IMR-90 (cell line): ENCODE data around the gene CNFN. TPM values are rescaled to one million over a fixed set of nuclear protein-coding genes. Genes with fewer than 3 reads are reported as not detected.

Source experiments
- ATAC-seq: fragments of 200-7000 bp; cut with Tn5 transposase; 2 replicates; pipeline ENCODE4 v1.9.1; 2020; ENCODE audit warnings: low read depth, mild to moderate bottlenecking, moderate library complexity
- BruUV-seq: library from RNA; stranded (reverse); fragments of 400-500 nt; replicated peaks from 2 replicates; lab custom pipeline; 2021; lab: Mats Ljungman, UMichigan
- CTCF ChIA-PET: fragments of 300-600 bp; formaldehyde crosslinking; extraction: SDS; loops from one replicate; lab custom pipeline; 2021; ENCODE audit warnings: antibody characterized with exemption; lab: Yijun Ruan, JAX
- POLR2A ChIA-PET: fragments of 300-600 bp; sonication (Branson Sonifier 250); formaldehyde crosslinking; loops from one replicate; lab custom pipeline; 2022; ENCODE audit warnings: antibody characterized with exemption; ENCODE audit not compliant: unreplicated experiment; lab: Charles Lee
- DNase-seq: peaks from one replicate; pipeline ENCODE4 v3.0.0; 2013
- H2AFZ ChIP-seq: replicated peaks from 2 replicates; pipeline ENCODE3; 2013; ENCODE audit warnings: low read length, mild to moderate bottlenecking; ENCODE audit not compliant: poor library complexity
- H2AK5ac ChIP-seq: 2 replicates; pipeline ENCODE4 v1.6.1; 2013; ENCODE audit warnings: low read depth, low read length, inconsistent platforms
- H2AK9ac ChIP-seq: replicated peaks from 2 replicates; pipeline ENCODE3; 2013; ENCODE audit warnings: mild to moderate bottlenecking, low read depth, low read length, moderate library complexity; ENCODE audit not compliant: poor library complexity
- H2BK120ac ChIP-seq: 2 replicates; pipeline ENCODE4 v1.6.1; 2013; ENCODE audit warnings: low read depth, low read length, inconsistent platforms
- H2BK15ac ChIP-seq: 3 replicates; pipeline ENCODE4 v1.6.1; 2013; ENCODE audit warnings: low read depth, low read length, inconsistent platforms
- H2BK20ac ChIP-seq: 2 replicates; pipeline ENCODE4 v1.6.1; 2013; ENCODE audit warnings: low read depth, mild to moderate bottlenecking, inconsistent platforms, low read length, moderate library complexity
- H2BK5ac ChIP-seq: 2 replicates; pipeline ENCODE4 v1.6.1; 2013; ENCODE audit warnings: mild to moderate bottlenecking, low read depth, low read length, inconsistent platforms; ENCODE audit not compliant: poor library complexity, severe bottlenecking
- H3K14ac ChIP-seq: replicated peaks from 2 replicates; pipeline ENCODE4 v1.6.1; 2013; ENCODE audit warnings: low read depth, low read length, inconsistent platforms
- H3K18ac ChIP-seq: 2 replicates; pipeline ENCODE4 v1.6.1; 2013; ENCODE audit warnings: low read depth, low read length, control low read depth
- H3K23ac ChIP-seq: 2 replicates; pipeline ENCODE4 v1.6.1; 2013; ENCODE audit warnings: low read depth, low read length, inconsistent platforms
- H3K27ac ChIP-seq: 2 replicates; pipeline ENCODE4 v1.5.1; 2013; ENCODE audit warnings: mild to moderate bottlenecking, control low read depth, low read length; ENCODE audit not compliant: insufficient read depth
- H3K27me3 ChIP-seq: 2 replicates; pipeline ENCODE4 v1.6.1; 2013; ENCODE audit warnings: low read length; ENCODE audit not compliant: control insufficient read depth, insufficient read depth
- H3K36me3 ChIP-seq: 2 replicates; pipeline ENCODE4 v1.6.1; 2013; ENCODE audit warnings: low read length, mixed read lengths; ENCODE audit not compliant: control insufficient read depth, insufficient read depth
- H3K4ac ChIP-seq: 2 replicates; pipeline ENCODE4 v1.6.1; 2013; ENCODE audit warnings: low read depth, low read length, inconsistent platforms
- H3K4me1 ChIP-seq: 2 replicates; pipeline ENCODE4 v1.6.1; 2013; ENCODE audit warnings: low read length, mixed read lengths; ENCODE audit not compliant: control insufficient read depth, insufficient read depth
- H3K4me2 ChIP-seq: 2 replicates; pipeline ENCODE4 v1.6.1; 2013; ENCODE audit warnings: low read depth, mild to moderate bottlenecking, control low read depth, low read length, moderate library complexity
- H3K4me3 ChIP-seq: 2 replicates; pipeline ENCODE4 v1.5.1; 2013; ENCODE audit warnings: low read depth, mild to moderate bottlenecking, control low read depth, low read length, moderate library complexity; ENCODE audit not compliant: insufficient read depth
- H3K56ac ChIP-seq: 2 replicates; pipeline ENCODE4 v1.6.1; 2013; ENCODE audit warnings: low read length, inconsistent platforms; ENCODE audit not compliant: insufficient read depth; ENCODE audit errors: extremely low read depth
- H3K79me1 ChIP-seq, 2 experiments: 2 replicates each; pipeline ENCODE4 v1.6.1; 2013; ENCODE audit warnings: low read length in 2 of 2, inconsistent platforms in 1 of 2, low read depth in 1 of 2
- H3K9ac ChIP-seq: 2 replicates; pipeline ENCODE4 v1.6.1; 2013; ENCODE audit warnings: low read depth, low read length, control low read depth
- H3K9me1 ChIP-seq: 2 replicates; pipeline ENCODE4 v1.6.1; 2013; ENCODE audit warnings: low read length, inconsistent platforms; ENCODE audit not compliant: insufficient read depth
- H3K9me3 ChIP-seq: 2 replicates; pipeline ENCODE4 v1.6.1; 2013; ENCODE audit warnings: low read length; ENCODE audit not compliant: control insufficient read depth, insufficient read depth
- H4K20me1 ChIP-seq: 2 replicates; pipeline ENCODE4 v1.6.1; 2013; ENCODE audit warnings: low read length, inconsistent platforms; ENCODE audit not compliant: insufficient read depth
- H4K5ac ChIP-seq: 2 replicates; pipeline ENCODE4 v1.6.1; 2013; ENCODE audit warnings: mild to moderate bottlenecking, low read depth, low read length, control low read depth
- H4K8ac ChIP-seq, 2 experiments: 2 replicates each; pipeline ENCODE4 v1.6.1; 2013; ENCODE audit warnings: low read depth in 2 of 2, low read length in 2 of 2, control low read depth in 1 of 2, inconsistent platforms in 1 of 2
- H4K91ac ChIP-seq: 2 replicates; pipeline ENCODE4 v1.6.1; 2013; ENCODE audit warnings: low read depth, low read length, inconsistent platforms; ENCODE audit not compliant: insufficient read depth
- BHLHE40 ChIP-seq: fragments of 150-350 bp; IDR thresholded peaks from 2 replicates; pipeline ENCODE4 v1.6.1; 2016; ENCODE audit warnings: mild to moderate bottlenecking, low read depth, low read length
- CEBPB ChIP-seq: IDR thresholded peaks from 2 replicates; pipeline ENCODE4 v1.6.1; 2012; ENCODE audit warnings: low read depth, low read length, improper control_type of control experiment
- CHD1 ChIP-seq: IDR thresholded peaks from 2 replicates; pipeline ENCODE4 v1.6.1; 2012; ENCODE audit warnings: low read depth, low read length, improper control_type of control experiment
- CTCF ChIP-seq: conservative IDR thresholded peaks from 2 replicates; pipeline ENCODE4 v1.5.1; 2012; ENCODE audit warnings: mild to moderate bottlenecking, low read depth, low read length, improper control_type of control experiment
- ELK1 ChIP-seq: fragments of 150-350 bp; IDR thresholded peaks from 2 replicates; pipeline ENCODE4 v1.6.1; 2016; ENCODE audit warnings: low read depth, mild to moderate bottlenecking, low read length, moderate library complexity, borderline replicate concordance
- FOS ChIP-seq: fragments of 150-350 bp; IDR thresholded peaks from 2 replicates; pipeline ENCODE4 v1.6.1; 2016; ENCODE audit warnings: low read depth, low read length
- MAFK ChIP-seq: IDR thresholded peaks from 2 replicates; pipeline ENCODE4 v1.6.1; 2012; ENCODE audit warnings: low read depth, low read length, improper control_type of control experiment
- MAZ ChIP-seq: IDR thresholded peaks from 2 replicates; pipeline ENCODE4 v1.6.1; 2012; ENCODE audit warnings: low read depth, mild to moderate bottlenecking, low read length, improper control_type of control experiment, moderate library complexity, borderline replicate concordance
- MXI1 ChIP-seq: IDR thresholded peaks from 2 replicates; pipeline ENCODE4 v1.6.1; 2012; ENCODE audit warnings: low read depth, mild to moderate bottlenecking, low read length, moderate library complexity, borderline replicate concordance
- NFE2L2 ChIP-seq: fragments of 150-350 bp; IDR thresholded peaks from 2 replicates; pipeline ENCODE4 v1.6.1; 2016; ENCODE audit warnings: low read depth, mild to moderate bottlenecking, low read length
- POLR2A ChIP-seq: IDR thresholded peaks from 2 replicates; pipeline ENCODE4 v1.6.1; 2012; ENCODE audit warnings: mild to moderate bottlenecking, low read depth, low read length
- RAD21 ChIP-seq: IDR thresholded peaks from 2 replicates; pipeline ENCODE4 v1.6.1; 2012; ENCODE audit warnings: low read length, improper control_type of control experiment
- RCOR1 ChIP-seq: IDR thresholded peaks from 2 replicates; pipeline ENCODE4 v1.6.1; 2012; ENCODE audit warnings: mild to moderate bottlenecking, low read length, improper control_type of control experiment; ENCODE audit not compliant: insufficient replicate concordance
- RFX5 ChIP-seq: IDR thresholded peaks from 2 replicates; pipeline ENCODE4 v1.8.0; 2012; ENCODE audit warnings: low read depth, mild to moderate bottlenecking, low read length, moderate library complexity
- SMC3 ChIP-seq: fragments of 150-350 bp; IDR thresholded peaks from 2 replicates; pipeline ENCODE4 v1.6.1; 2016; ENCODE audit warnings: low read depth, mild to moderate bottlenecking, antibody characterized with exemption, low read length, moderate library complexity
- USF2 ChIP-seq: fragments of 150-350 bp; IDR thresholded peaks from 2 replicates; pipeline ENCODE4 v1.6.1; 2017; ENCODE audit warnings: mild to moderate bottlenecking, antibody characterized with exemption, low read length, low read depth
- WGBS, 2 experiments: methylation state at CpG; one replicate each; pipeline versions ENCODE4 v1.1.5 to v1.1.7; 2013; ENCODE audit warnings: missing lambda C conversion rate in 2 of 2; ENCODE audit not compliant: insufficient read length in 1 of 2; ENCODE audit errors: extremely low coverage in 2 of 2; 5-methylcytosine and 5-hydroxymethylcytosine counted together
- dilution Hi-C: fragments of 300-500 bp; cut with HindIII; formaldehyde crosslinking; loops from one replicate; pipeline ENCODE4 v1.14.3; 2018; ENCODE audit warnings: low sequenced_read_pairs; ENCODE audit not compliant: unreplicated experiment
- in situ Hi-C: fragments of 300-500 bp; cut with MboI; formaldehyde crosslinking; loops from 3 replicates; pipeline ENCODE4 v1.14.3; 2019; ENCODE audit warnings: low sequenced_read_pairs, inconsistent platforms, mixed read lengths
- intact Hi-C: fragments of 100-400 bp; cut with micrococcal nuclease; formaldehyde crosslinking; loops from 2 replicates; pipeline ENCODE4 v1.10.0; 2022
- polyA plus RNA-seq, 3 experiments: library from polyadenylated mRNA; depleted of rRNA; stranded (reverse); fragments of >200 nt; gene quantifications; 2 replicates each; pipeline ENCODE4 v1.2.3, GENCODE V29; 2012; ENCODE audit warnings: low replicate concordance in 1 of 3
- total RNA-seq: library from RNA; depleted of rRNA; stranded (reverse); fragments of >200 nt; gene quantifications from 2 replicates; pipeline ENCODE4 v1.2.3, GENCODE V29; 2012

Gene CNFN
- total and polyA plus RNA-seq, 2 of the 4 experiments (the other 2 are of a cell fraction): 1.2 TPM; not detected in 1

GRCh38 chr19:42407816-42408175, 17.7 kb upstream of the CNFN start:
- in situ Hi-C loops: no loop called here
- BruUV-seq: no TSS peak

More at GRCh38 chr19:42407816-42408175, 17.7 kb upstream of the CNFN start:
- no peak overlapping the region for H3K4me2 ChIP-seq
- H2AFZ ChIP-seq: no peak overlapping the region
- H3K4me3 ChIP-seq: no peak overlapping the region
- intact Hi-C loops: loop anchor here (10.0 kb wide), 1 partner anchor 273 kb away; the partner anchor contains the start of gene POU2F2
- no peak overlapping the region for H2AK9ac ChIP-seq
- no peak overlapping the region for H3K23ac ChIP-seq
- H3K36me3 ChIP-seq: peaks cover 1% of the 10 kb centered on the region; the same call in 1 of the 2 replicates
- H2BK20ac ChIP-seq: no peak overlapping the region
- H2BK5ac ChIP-seq: no peak overlapping the region
- no peak for TF ChIP-seq FOS
- TF ChIP-seq CTCF: no peak
- no peak for TF ChIP-seq POLR2A
- no peak for TF ChIP-seq BHLHE40
- no peak for TF ChIP-seq RFX5
- no peak for TF ChIP-seq MAFK
- no peak for TF ChIP-seq ELK1
- TF ChIP-seq NFE2L2: no peak
- TF ChIP-seq RCOR1: no peak
- no peak for TF ChIP-seq MAZ
- TF ChIP-seq RAD21: no peak
- TF ChIP-seq MXI1: no peak
- TF ChIP-seq SMC3: no peak
- TF ChIP-seq CHD1: no peak
- no peak for TF ChIP-seq USF2
- no peak for TF ChIP-seq CEBPB
- WGBS, 2 experiments: 94% methylated on average over 10 of the region's 10 CpGs; no CpG with 5 or more reads in 1 of the 2 experiments
- 0 out of 2 replicates have a peak, but pooled peaks cover 4% of the 10 kb centered on the region for H3K9me1 ChIP-seq
- ChIA-PET CTCF (no interaction called here), POLR2A (no interaction called here)
- H3K79me1 ChIP-seq: peaks cover 0 to 2% of the 10 kb centered on the region in 2 experiments; a peak in 1 of 4 replicates
- no peak overlapping the region for H3K9ac ChIP-seq
- H3K56ac ChIP-seq: no peak overlapping the region
- H3K27ac ChIP-seq: no peak overlapping the region
- H2BK15ac ChIP-seq: no peak overlapping the region
- H4K20me1 ChIP-seq: peaks cover 16% of the 10 kb centered on the region
- H3K4me1 ChIP-seq: 0 out of 2 replicates have a peak, but pooled peaks cover 4% of the 10 kb centered on the region
- no peak overlapping the region for H4K91ac ChIP-seq
- no peak overlapping the region for H2BK120ac ChIP-seq
- dilution Hi-C loops: no loop called here
- DNase-seq (no peak), ATAC-seq (no peak)
- no peak overlapping the region for H2AK5ac ChIP-seq
- H4K5ac ChIP-seq: no peak overlapping the region
- no peak overlapping the region for H4K8ac ChIP-seq
- H3K9me3 ChIP-seq: no peaks in the 10 kb centered on the region
- no peak overlapping the region for H3K4ac ChIP-seq
- H3K27me3 ChIP-seq: no peaks in the 10 kb centered on the region
- no peak overlapping the region for H3K14ac ChIP-seq
- no peak overlapping the region for H3K18ac ChIP-seq
